Tibial nerve (tissue), 4 donors: ENCODE data around the gene MBNL2. TPM values are rescaled to one million over a fixed set of nuclear protein-coding genes. Genes with fewer than 3 reads are reported as not detected.

ENCODE experiments used
- DNase-seq, 2 donors: peaks; one replicate each; pipeline ENCODE4 v3.0.0-alpha.2; 2019; ENCODE audit warnings: low spot score in 2 of 2
- H3K27ac ChIP-seq, 4 donors: fragments of 200-600 bp; sonication (generic) in 3 of 4; one replicate each; pipeline ENCODE4 v1.5.1; 2017 to 2019; ENCODE audit warnings: mild to moderate bottlenecking in 1 of 4
- H3K27me3 ChIP-seq, 2 donors: fragments of 200-600 bp; sonication (generic) in 1 of 2; one replicate each; pipeline versions ENCODE4 v1.5.1 to v1.6.0; 2017 to 2019
- H3K36me3 ChIP-seq, 3 donors: fragments of 200-600 bp; sonication (generic); one replicate each; pipeline ENCODE4 v1.5.1; 2018 to 2019
- H3K4me1 ChIP-seq, 4 donors: fragments of 200-600 bp; sonication (generic) in 3 of 4; one replicate each; pipeline ENCODE4 v1.5.1; 2017 to 2019
- H3K4me3 ChIP-seq, 4 donors: fragments of 200-600 bp; sonication (generic) in 3 of 4; one replicate each; pipeline ENCODE4 v1.5.1; 2017 to 2019; ENCODE audit warnings: mild to moderate bottlenecking in 1 of 4, moderate library complexity in 1 of 4
- H3K9me3 ChIP-seq, 4 donors: fragments of 200-600 bp; sonication (generic) in 3 of 4; one replicate each; pipeline ENCODE4 v1.5.1; 2017 to 2019
- CTCF ChIP-seq, 5 experiments: fragments of 200-600 bp in 3 of 5; fragments of 450-650 bp in 2 of 5; sonication (generic) in 3 of 5; IDR thresholded peaks; one replicate each; pipeline ENCODE4 v1.5.1; 2016 to 2019; ENCODE audit warnings: antibody characterized with exemption in 5 of 5, mild to moderate bottlenecking in 3 of 5, moderate library complexity in 2 of 5
- EP300 ChIP-seq, 2 donors: sonication (generic); formaldehyde crosslinking; IDR thresholded peaks; one replicate each; pipeline ENCODE4 v1.6.1; 2017; ENCODE audit warnings: antibody characterized with exemption in 2 of 2, mild to moderate bottlenecking in 1 of 2
- POLR2A ChIP-seq, 2 donors: fragments of 450-650 bp; IDR thresholded peaks; one replicate each; pipeline ENCODE4 v1.6.1; 2017; ENCODE audit warnings: antibody characterized with exemption in 2 of 2, mild to moderate bottlenecking in 2 of 2, moderate library complexity in 2 of 2
- WGBS, 2 donors: methylation state at CpG; one replicate each; pipeline ENCODE4 v1.1.5; 2018; 5-methylcytosine and 5-hydroxymethylcytosine counted together
- total RNA-seq, 4 donors: library from RNA; depleted of rRNA; stranded (reverse); fragments of >200 nt; gene quantifications; one replicate each; pipeline ENCODE4 v1.1.0, GENCODE V29; 2016

MBNL2 gene
- total RNA-seq, 4 donors from 2014 or later, result 87.9 to 126 (median 95.5) TPM

DNA sequence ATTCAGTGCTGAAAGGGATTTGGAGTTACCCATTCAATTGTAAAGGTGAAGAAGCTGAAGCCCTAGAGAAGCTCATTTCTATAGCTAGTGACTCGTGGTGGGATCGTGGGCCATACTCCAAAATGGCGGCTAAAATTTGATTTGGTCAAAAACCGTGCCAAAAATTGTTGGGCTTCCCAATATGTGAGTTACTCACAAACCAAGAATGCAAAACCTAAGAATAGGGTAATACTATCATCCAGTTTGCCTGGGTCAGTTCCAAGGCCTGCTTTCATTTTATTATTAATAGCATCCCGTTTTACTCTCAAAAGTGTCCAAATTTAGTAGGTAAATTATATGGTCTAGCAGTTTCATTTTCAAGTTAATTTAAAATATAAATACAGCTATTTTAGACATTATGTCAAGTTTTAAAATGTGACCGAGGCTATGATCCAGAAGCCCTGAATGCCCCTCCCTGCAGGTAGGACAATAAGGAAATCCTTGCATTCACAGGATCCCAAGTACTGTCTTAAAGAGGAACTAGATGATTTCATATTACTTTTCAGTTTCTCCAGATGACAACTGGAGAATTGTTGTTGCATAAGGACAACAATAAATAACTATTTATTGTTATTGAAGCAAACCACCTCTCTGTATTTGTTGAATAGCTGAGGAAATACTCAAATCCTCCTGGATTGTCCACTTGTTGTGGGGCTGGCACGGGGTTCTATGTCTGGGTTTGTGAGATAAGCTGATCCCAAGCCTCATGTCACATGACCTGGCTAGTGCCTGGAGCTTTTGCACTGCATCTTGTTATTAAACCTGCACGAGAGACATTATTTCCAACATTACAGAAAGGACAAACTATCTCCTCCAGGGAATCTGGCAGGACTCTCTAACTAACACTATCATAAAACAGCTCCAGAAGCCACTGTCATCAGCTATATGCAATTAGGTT lies 200.3 kb downstream of the MBNL2 start:
- TF ChIP-seq EP300 (IDR thresholded peaks at IDR 0.05) (no peak), CTCF (IDR thresholded peaks at IDR 0.05) (no peak), POLR2A (IDR thresholded peaks at IDR 0.05) (no peak)
- Histone ChIP-seq H3K4me3 (no peak overlapping the region), H3K27ac (no peak overlapping the region), H3K4me1 (peaks cover 0 to 11% (median 0%) of the 10 kb centered on the region in 4 donors), H3K9me3 (no peaks in the 10 kb centered on the region), H3K27me3 (no peaks in the 10 kb centered on the region), H3K36me3 (no peaks in the 10 kb centered on the region)
- DNase-seq, result no peak
- WGBS, 2 donors, result 79 to 87% methylated on average over 8 of the region's 8 CpGs

DNA sequence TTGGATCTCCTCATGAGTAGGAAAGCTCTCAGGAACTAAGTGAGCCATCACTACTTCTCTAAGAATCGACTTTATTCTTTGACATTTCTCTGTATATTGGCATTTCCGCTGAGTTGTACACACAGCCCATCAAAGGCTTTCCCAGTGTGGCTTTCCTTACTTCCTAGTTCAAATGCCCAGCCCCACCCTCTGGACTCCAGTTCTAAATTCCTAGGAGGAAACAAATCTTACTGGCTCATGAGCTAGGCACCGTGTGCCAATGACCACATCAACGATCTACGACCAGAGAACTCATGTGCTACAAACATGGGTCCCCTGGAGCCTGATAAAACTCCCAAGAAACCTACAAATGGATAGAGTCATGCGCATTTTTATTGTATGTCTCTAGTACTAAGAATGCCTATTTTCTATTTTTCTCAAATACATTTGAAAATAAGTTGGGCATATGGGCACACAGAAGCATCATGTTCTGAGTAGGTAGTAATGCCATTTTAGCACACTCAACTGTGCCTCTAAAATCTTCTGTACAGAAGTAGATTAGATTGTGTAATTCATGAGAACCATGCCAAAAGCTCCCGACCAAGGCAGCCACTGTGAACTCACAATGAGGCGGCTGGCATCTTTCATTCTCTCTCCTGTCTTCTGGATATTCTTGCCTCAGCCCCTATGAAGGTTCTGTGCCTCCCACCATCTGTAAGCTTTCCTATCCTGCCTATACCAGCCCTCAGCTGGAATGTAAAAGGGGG lies 201.3 kb downstream of the MBNL2 start:
- H3K4me3 ChIP-seq, result no peak overlapping the region
- no peaks in the 10 kb centered on the region for H3K9me3 ChIP-seq
- no peaks in the 10 kb centered on the region for H3K36me3 ChIP-seq
- TF ChIP-seq EP300 (IDR thresholded peaks at IDR 0.05), result no peak
- no peak for TF ChIP-seq CTCF (IDR thresholded peaks at IDR 0.05)
- TF ChIP-seq POLR2A (IDR thresholded peaks at IDR 0.05), result no peak
- WGBS, 2 donors, result 77 to 84% methylated on average over 8 of the region's 8 CpGs
- peak overlapping the region in 2 of 4 donors; percentile 51 to 54 for H3K27ac ChIP-seq
- H3K4me1 ChIP-seq, result peaks cover 0 to 14% (median 0%) of the 10 kb centered on the region in 4 donors
- no peaks in the 10 kb centered on the region for H3K27me3 ChIP-seq
- no peak for DNase-seq

DNA sequence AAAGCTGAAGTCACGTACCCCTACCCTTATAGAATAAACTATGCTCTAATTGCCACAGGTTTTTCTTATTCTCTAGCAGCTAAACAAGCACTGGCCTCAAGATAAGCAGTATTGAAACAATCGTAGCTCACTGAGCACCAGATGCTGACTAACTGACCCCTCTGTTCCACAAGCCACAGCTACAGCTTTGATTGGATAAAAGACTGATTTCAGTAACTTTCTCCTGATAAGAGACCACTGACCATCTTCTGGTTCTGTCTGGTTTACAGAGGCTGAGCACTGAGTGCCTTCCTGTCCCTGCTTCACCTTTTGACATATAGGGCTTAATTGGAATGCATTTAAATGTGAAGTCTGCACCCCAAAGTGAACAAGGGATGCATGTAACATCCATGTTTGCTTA lies 203.5 kb downstream of the MBNL2 start:
- Histone ChIP-seq H3K36me3 (no peaks in the 10 kb centered on the region), H3K27me3 (no peaks in the 10 kb centered on the region), H3K4me3 (no peak overlapping the region), H3K27ac (no peak overlapping the region), H3K4me1 (peaks cover 0 to 24% (median 0%) of the 10 kb centered on the region in 4 donors), H3K9me3 (no peaks in the 10 kb centered on the region)
- WGBS, 2 donors, result 75 to 91% methylated on average over 2 of the region's 2 CpGs
- TF ChIP-seq CTCF (IDR thresholded peaks at IDR 0.05) (no peak), POLR2A (IDR thresholded peaks at IDR 0.05) (no peak), EP300 (IDR thresholded peaks at IDR 0.05) (no peak)
- DNase-seq, result no peak

- DNase-seq, result no peak
- Histone ChIP-seq H3K27me3 (no peaks in the 10 kb centered on the region), H3K4me3 (no peak overlapping the region), H3K4me1 (peaks cover 0 to 35% (median 0%) of the 10 kb centered on the region in 4 donors), H3K27ac (no peak overlapping the region), H3K36me3 (no peaks in the 10 kb centered on the region), H3K9me3 (no peaks in the 10 kb centered on the region)
- 91 to 92% methylated on average over 3 of the region's 3 CpGs for WGBS, 2 donors
- TF ChIP-seq POLR2A (IDR thresholded peaks at IDR 0.05) (no peak), CTCF (IDR thresholded peaks at IDR 0.05) (no peak), EP300 (IDR thresholded peaks at IDR 0.05) (no peak)
Observed at GRCh38 chr13:97426695-97427094, 204.6 kb downstream of the MBNL2 start.
